GM21786 (cell line): ENCODE data around the gene PSME3.
"Not testable (repeated sequence)": the region's sequence is repeated elsewhere in the genome, so short reads cannot be mapped to it uniquely, and the experiment has no call there.

Source experiments
- ATAC-seq: cut with Tn5 transposase; IDR thresholded peaks from one replicate; pipeline ENCODE4 v1.9.1; 2021; ENCODE audit not compliant: unreplicated experiment

PSME3 gene

DNA sequence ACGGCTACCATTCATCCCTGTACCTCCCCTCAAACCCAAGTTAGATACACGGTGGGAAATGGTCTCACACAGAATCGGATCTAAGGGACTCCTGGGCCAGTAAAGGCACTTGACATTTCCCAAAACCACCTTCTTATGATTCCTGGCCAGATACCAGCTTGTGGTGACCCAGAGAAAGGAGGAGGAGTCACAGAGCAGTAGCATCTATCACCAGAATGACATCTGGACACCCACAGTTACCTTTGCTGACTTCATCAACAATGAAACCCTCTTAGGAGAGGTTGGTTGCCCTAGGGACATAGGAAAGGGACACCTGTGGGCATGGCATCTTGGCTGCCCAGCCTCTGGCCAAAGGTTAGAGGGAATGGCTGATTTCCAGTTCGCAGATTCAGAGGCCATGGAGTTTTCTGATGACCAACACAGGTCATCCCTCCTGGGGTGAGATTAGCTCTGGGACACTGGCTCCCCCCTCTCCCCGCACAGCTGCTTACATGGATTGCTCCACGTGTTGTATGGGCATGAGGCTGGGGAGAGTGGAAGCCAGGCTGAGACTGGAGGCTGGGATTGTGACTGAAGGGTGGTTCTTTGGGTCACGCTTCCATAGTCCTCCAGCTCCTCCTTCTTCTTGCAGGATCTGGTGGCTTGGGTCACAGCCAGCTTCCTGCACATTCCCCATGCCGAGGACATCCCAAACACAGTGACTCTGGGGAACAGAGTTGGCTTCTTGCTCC lies 16.4 kb downstream of the PSME3 start:
- no peak for ATAC-seq

- no peak for ATAC-seq
Observed at GRCh38 chr17:42850954-42851353, 17.8 kb downstream of the PSME3 start, which contains the start of gene AOC3. Gene AOC3, plus strand, starts transcription at chr17:42851199. Its CDS starts 145 bp downstream, at chr17:42851344.

- not testable (repeated sequence) for ATAC-seq
Observed at GRCh38 chr17:42851371-42852240, 18.4 kb downstream of the PSME3 start.

DNA sequence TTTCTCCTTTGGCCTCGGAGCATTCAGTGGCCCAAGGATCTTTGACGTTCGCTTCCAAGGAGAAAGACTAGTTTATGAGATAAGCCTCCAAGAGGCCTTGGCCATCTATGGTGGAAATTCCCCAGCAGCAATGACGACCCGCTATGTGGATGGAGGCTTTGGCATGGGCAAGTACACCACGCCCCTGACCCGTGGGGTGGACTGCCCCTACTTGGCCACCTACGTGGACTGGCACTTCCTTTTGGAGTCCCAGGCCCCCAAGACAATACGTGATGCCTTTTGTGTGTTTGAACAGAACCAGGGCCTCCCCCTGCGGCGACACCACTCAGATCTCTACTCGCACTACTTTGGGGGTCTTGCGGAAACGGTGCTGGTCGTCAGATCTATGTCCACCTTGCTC lies 19.2 kb downstream of the PSME3 start:
- ATAC-seq = no peak

GRCh38 chr17:42853004-42853403 lies 19.8 kb downstream of the PSME3 start:
- ATAC-seq = no peak

- no peak for ATAC-seq
Observed at GRCh38 chr17:42853597-42853967, 20.4 kb downstream of the PSME3 start.

GRCh38 chr17:42853968-42854790 lies 21.0 kb downstream of the PSME3 start:
- no peak for ATAC-seq

- ATAC-seq = no peak
Observed at GRCh38 chr17:42855048-42855596, 21.9 kb downstream of the PSME3 start.

- not testable (repeated sequence) for ATAC-seq
Observed at GRCh38 chr17:42856093-42856492, 22.9 kb downstream of the PSME3 start.

DNA sequence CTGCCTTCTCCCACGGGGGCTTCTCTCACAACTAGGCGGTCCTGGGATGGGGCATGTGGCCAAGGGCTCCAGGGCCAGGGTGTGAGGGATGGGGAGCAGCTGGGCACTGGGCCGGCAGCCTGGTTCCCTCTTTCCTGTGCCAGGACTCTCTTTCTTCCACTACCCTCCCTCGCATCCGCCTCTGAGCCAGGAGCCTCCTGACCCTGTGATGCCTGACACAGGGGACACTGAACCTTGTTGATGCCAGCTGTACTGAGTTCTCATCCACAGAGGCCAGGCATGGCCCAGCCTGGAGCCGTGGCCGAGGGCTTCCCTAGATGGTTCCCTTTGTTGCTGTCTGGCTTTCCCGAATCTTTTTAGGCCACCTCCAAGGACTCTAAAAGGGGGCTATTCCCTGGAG lies 23.3 kb downstream of the PSME3 start:
- not testable (repeated sequence) for ATAC-seq

GRCh38 chr17:42857389-42857788 lies 24.2 kb downstream of the PSME3 start:
- ATAC-seq = no peak

DNA sequence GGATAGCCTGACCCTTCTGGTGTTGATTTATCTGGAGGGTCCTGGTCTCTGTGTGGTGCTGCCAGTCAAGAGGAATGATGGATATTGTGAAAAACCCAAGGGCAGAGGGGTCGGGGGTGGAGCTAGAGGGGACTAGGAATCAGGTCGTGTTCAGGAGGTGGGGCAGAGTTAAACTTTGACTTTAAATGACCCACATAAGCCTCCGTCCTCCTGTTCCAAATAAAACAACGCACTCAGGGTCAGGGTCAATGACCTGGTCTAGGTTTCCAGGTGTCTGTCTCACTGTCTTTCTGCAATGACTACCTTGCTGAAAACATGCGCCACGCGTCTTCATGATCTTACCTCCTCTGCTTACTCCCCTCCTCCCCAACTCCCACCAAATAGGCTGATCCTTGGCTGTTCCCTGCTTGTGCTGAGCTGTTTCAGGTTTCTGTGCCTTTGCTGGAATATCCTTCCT lies 32.5 kb downstream of the PSME3 start:
- ATAC-seq = no peak

DNA sequence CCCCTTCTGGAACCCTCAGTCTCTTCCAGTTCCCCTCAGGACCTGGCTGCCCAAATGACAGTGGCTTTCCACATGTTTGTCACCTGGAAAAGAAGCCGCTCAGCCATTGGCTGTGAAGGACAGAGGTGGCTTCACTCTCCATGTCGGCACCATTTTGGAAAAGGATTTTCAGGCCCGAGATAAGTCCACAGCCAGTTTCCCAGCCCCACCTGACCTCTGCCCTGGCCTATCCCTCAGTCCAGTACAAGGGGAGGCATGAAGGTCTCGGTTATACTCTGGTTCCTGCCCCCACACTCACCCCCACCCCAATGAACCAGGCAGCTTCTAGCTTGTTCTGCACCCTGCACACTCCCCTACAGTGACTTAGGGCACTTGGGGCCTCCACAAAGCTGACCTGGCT lies 33.0 kb downstream of the PSME3 start:
- no peak for ATAC-seq

DNA sequence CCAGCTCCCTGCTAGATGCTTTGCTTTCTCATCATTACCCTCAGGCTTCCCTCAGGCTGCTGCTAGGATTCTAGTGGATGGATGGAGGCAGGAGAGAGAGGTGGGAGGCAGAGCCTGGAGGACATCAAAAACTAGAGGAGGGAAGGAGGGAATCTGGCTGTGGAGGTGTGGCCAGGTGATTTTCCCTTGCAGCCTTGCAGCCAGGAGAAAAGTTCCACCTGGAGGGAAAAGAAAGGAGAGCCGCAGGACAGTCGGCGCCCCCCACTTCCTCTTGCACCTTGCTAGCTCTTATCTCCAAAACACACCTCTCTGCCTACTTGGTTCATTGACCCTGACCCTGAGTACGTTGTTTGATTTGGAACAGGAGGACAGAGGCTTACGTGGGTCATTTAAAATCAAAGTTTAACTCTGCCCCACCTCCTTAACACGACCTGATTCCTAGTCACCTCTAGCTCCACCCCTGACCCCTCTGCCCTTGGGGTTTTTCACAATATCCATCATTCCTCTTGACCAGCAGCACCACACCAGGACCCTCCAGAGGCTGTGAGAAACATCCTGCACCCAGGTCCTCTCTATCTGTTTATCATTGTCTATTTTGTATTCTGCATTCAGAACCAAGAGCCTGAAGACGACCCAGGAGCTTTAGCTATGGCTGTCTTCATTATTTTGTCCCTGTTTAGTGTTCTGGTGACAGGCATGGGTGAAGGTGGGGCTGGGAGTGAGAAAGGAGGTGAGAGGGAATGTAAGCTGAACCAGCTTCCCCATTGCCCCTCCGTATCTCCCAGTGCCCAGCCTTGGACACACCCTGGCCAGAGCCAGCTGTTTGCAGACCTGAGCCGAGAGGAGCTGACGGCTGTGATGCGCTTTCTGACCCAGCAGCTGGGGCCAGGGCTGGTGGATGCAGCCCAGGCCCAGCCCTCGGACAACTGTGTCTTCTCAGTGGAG lies 33.7 kb downstream of the PSME3 start:
- ATAC-seq = no peak

GRCh38 chr17:42867694-42868261 lies 34.6 kb downstream of the PSME3 start:
- not testable (repeated sequence) for ATAC-seq

- no peak for ATAC-seq
Observed at GRCh38 chr17:42868338-42868737, 35.1 kb downstream of the PSME3 start.

GRCh38 chr17:42871647-42872046 lies 38.5 kb downstream of the PSME3 start:
- ATAC-seq = no peak

GRCh38 chr17:42872251-42872965 lies 39.2 kb downstream of the PSME3 start:
- ATAC-seq = no peak

GRCh38 chr17:42873315-42873714 lies 40.1 kb downstream of the PSME3 start:
- no peak for ATAC-seq
